ENCODE data around the gene PRIM2. TPM values are rescaled to one million over a fixed set of nuclear protein-coding genes. Genes with fewer than 3 reads are reported as not detected.
"Not testable (repeated sequence)": the region's sequence is repeated elsewhere in the genome, so short reads cannot be mapped to it uniquely, and the experiment has no call there.

PRIM2 gene
- total RNA-seq, 1 experiment from 2014 or later = 30.7 TPM

GRCh38 chr6:57671937-57672627 is 354.7 kb downstream of the PRIM2 start:
- TF ChIP-seq, protein P1, sequence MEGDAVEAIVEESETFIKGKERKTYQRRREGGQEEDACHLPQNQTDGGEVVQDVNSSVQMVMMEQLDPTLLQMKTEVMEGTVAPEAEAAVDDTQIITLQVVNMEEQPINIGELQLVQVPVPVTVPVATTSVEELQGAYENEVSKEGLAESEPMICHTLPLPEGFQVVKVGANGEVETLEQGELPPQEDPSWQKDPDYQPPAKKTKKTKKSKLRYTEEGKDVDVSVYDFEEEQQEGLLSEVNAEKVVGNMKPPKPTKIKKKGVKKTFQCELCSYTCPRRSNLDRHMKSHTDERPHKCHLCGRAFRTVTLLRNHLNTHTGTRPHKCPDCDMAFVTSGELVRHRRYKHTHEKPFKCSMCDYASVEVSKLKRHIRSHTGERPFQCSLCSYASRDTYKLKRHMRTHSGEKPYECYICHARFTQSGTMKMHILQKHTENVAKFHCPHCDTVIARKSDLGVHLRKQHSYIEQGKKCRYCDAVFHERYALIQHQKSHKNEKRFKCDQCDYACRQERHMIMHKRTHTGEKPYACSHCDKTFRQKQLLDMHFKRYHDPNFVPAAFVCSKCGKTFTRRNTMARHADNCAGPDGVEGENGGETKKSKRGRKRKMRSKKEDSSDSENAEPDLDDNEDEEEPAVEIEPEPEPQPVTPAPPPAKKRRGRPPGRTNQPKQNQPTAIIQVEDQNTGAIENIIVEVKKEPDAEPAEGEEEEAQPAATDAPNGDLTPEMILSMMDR (IDR thresholded peaks at IDR 0.05) = peak; percentile 47
- DNase-seq (ENCODE audit: low read depth, low spot score); in situ Hi-C loops (cut with HindIII; ENCODE audit: low pct_unique_long_range_greater_than_20kb, low sequenced_read_pairs): not testable (repeated sequence)

GRCh38 chr6:57673281-57673680 is 355.9 kb downstream of the PRIM2 start:
- DNase-seq (ENCODE audit: low read depth, low spot score); H3K27ac ChIP-seq (ENCODE audit: low read length); H3K4me3 ChIP-seq (ENCODE audit: low read depth in 2 of 2, low read length in 2 of 2); in situ Hi-C loops (cut with HindIII; ENCODE audit: low pct_unique_long_range_greater_than_20kb, low sequenced_read_pairs); H3K36me3 ChIP-seq (ENCODE audit: control insufficient read depth, insufficient read depth, low read length); POLR2A ChIA-PET; H3K9me3 ChIP-seq (ENCODE audit: control insufficient read depth, insufficient read depth, low read depth, low read length); H3K4me1 ChIP-seq (ENCODE audit: control insufficient read depth, insufficient read depth, low read length); H3K27me3 ChIP-seq (ENCODE audit: control insufficient read depth, insufficient read depth, low read length); CTCF ChIA-PET; BruUV-seq (replicated peaks); intact Hi-C loops (cut with micrococcal nuclease; ENCODE audit: unreplicated experiment): not testable (repeated sequence)
- TF ChIP-seq, protein P1 (IDR thresholded peaks at IDR 0.05) = peak; percentile 60
- peak; percentile 84 for ATAC-seq

More at GRCh38 chr6:57671937-57672627, 354.7 kb downstream of the PRIM2 start:
- H3K9me3 ChIP-seq (ENCODE audit: control insufficient read depth, insufficient read depth, low read depth, low read length); BruUV-seq (replicated peaks); CTCF ChIA-PET; H3K27me3 ChIP-seq (ENCODE audit: control insufficient read depth, insufficient read depth, low read length); H3K36me3 ChIP-seq (ENCODE audit: control insufficient read depth, insufficient read depth, low read length); POLR2A ChIA-PET; H3K27ac ChIP-seq (ENCODE audit: low read length); H3K4me1 ChIP-seq (ENCODE audit: control insufficient read depth, insufficient read depth, low read length); intact Hi-C loops (cut with micrococcal nuclease; ENCODE audit: unreplicated experiment); H3K4me3 ChIP-seq (ENCODE audit: low read depth in 2 of 2, low read length in 2 of 2): not testable (repeated sequence)
- peak; percentile 68; the same call in 1 of the 2 replicates for ATAC-seq

DNA sequence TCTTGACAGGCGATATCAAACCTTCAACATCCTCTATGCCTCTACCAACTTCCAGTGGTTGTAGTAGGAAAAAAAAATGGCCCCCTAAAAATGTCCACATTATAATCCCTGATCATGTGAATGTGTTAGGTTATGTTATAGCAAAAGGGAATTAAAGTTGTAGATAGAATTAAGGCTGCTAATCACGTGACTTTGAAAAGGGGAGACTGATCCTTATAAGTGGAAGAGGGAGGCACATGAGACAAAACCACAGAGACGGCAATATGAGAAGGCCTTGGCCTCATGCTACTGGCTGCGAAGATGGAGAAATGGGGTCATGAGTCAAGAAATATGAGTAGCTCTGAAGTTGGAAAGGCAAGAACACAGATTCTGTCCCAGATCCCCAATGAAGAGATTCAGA is 358.0 kb downstream of the PRIM2 start:
- intact Hi-C loops (cut with micrococcal nuclease; ENCODE audit: unreplicated experiment) = not testable (repeated sequence)

GRCh38 chr6:57696382-57696781 is 379.0 kb downstream of the PRIM2 start:
- ATAC-seq; POLR2A ChIA-PET; CTCF ChIA-PET; intact Hi-C loops (cut with micrococcal nuclease; ENCODE audit: unreplicated experiment); DNase-seq (ENCODE audit: low read depth, low spot score); H3K9me3 ChIP-seq (ENCODE audit: control insufficient read depth, insufficient read depth, low read depth, low read length); H3K4me1 ChIP-seq (ENCODE audit: control insufficient read depth, insufficient read depth, low read length); H3K4me3 ChIP-seq (ENCODE audit: low read depth in 2 of 2, low read length in 2 of 2); H3K27ac ChIP-seq (ENCODE audit: low read length); BruUV-seq (replicated peaks); in situ Hi-C loops (cut with HindIII; ENCODE audit: low pct_unique_long_range_greater_than_20kb, low sequenced_read_pairs); H3K27me3 ChIP-seq (ENCODE audit: control insufficient read depth, insufficient read depth, low read length); H3K36me3 ChIP-seq (ENCODE audit: control insufficient read depth, insufficient read depth, low read length): not testable (repeated sequence)

More for the DNA sequence above, 358.0 kb downstream of the PRIM2 start:
- BruUV-seq (replicated peaks); in situ Hi-C loops (cut with HindIII; ENCODE audit: low pct_unique_long_range_greater_than_20kb, low sequenced_read_pairs); H3K27ac ChIP-seq (ENCODE audit: low read length); H3K9me3 ChIP-seq (ENCODE audit: control insufficient read depth, insufficient read depth, low read depth, low read length); H3K4me1 ChIP-seq (ENCODE audit: control insufficient read depth, insufficient read depth, low read length); DNase-seq (ENCODE audit: low read depth, low spot score); CTCF ChIA-PET; POLR2A ChIA-PET; ATAC-seq; H3K27me3 ChIP-seq (ENCODE audit: control insufficient read depth, insufficient read depth, low read length); H3K36me3 ChIP-seq (ENCODE audit: control insufficient read depth, insufficient read depth, low read length); H3K4me3 ChIP-seq (ENCODE audit: low read depth in 2 of 2, low read length in 2 of 2): not testable (repeated sequence)

Small RNAs within 50 kb of the gene (microRNA-seq; reads per million reads assigned to microRNA genes)
- not detected for gene MIR548U (ENCODE audit: unreplicated experiment)

Other genes with a start within 250 kb of the PRIM2 start
- 71.1 TPM for gene ZNF451, start 227.4 kb upstream of the PRIM2 start, total RNA-seq (2021; ENCODE audit: unreplicated experiment)
- gene BAG2, start 145.3 kb upstream of the PRIM2 start, total RNA-seq (2021; ENCODE audit: unreplicated experiment) = 14.0 TPM
- 25.5 TPM for gene RAB23, start 95.3 kb upstream of the PRIM2 start, total RNA-seq (2021; ENCODE audit: unreplicated experiment)

Measured in Panc1 (cell line).